Mesenchymal stem cell (in vitro differentiated cells and primary cell): ENCODE results near the gene LASP1.

Experiments used
- DNase-seq: peaks from one replicate; pipeline ENCODE4 v3.0.0-alpha.2; 2013
- H2AFZ ChIP-seq: one replicate; pipeline ENCODE4 v1.6.1; 2013; ENCODE audit warnings: low read depth, mild to moderate bottlenecking, control low read depth, inconsistent platforms, low read length, moderate library complexity
- H2AK5ac ChIP-seq: 2 replicates; pipeline ENCODE4 v1.6.1; 2013; ENCODE audit warnings: low read length, moderate library complexity, mild to moderate bottlenecking, inconsistent platforms; ENCODE audit not compliant: severe bottlenecking
- H2BK120ac ChIP-seq: one replicate; pipeline ENCODE4 v1.6.1; 2013; ENCODE audit warnings: low read depth, mild to moderate bottlenecking, inconsistent platforms, low read length, moderate library complexity
- H2BK12ac ChIP-seq, 2 experiments: one replicate each; pipeline ENCODE4 v1.6.1; 2013; ENCODE audit warnings: inconsistent platforms in 2 of 2, low read length in 2 of 2, mild to moderate bottlenecking in 2 of 2, moderate library complexity in 2 of 2, control low read depth in 1 of 2
- H2BK15ac ChIP-seq: one replicate; pipeline ENCODE4 v1.6.1; 2013; ENCODE audit warnings: mild to moderate bottlenecking, low read depth, inconsistent platforms; ENCODE audit not compliant: poor library complexity, severe bottlenecking
- H2BK5ac ChIP-seq: 2 replicates; pipeline ENCODE4 v1.6.1; 2013; ENCODE audit warnings: low read depth, mild to moderate bottlenecking, low read length, control low read depth, inconsistent platforms; ENCODE audit not compliant: poor library complexity, severe bottlenecking
- H3K14ac ChIP-seq, 2 experiments: one replicate each; pipeline ENCODE4 v1.6.1; 2013; ENCODE audit warnings: inconsistent platforms in 2 of 2, low read length in 2 of 2, control low read depth in 1 of 2, mild to moderate bottlenecking in 1 of 2, moderate library complexity in 1 of 2
- H3K18ac ChIP-seq, 2 experiments: one replicate each; pipeline ENCODE4 v1.6.1; 2013; ENCODE audit warnings: inconsistent platforms in 2 of 2, low read length in 2 of 2, control low read depth in 1 of 2, low read depth in 1 of 2, mild to moderate bottlenecking in 1 of 2
- H3K23ac ChIP-seq, 2 experiments: one replicate each; pipeline ENCODE4 v1.6.1; 2013; ENCODE audit warnings: inconsistent platforms in 2 of 2, low read length in 2 of 2, mild to moderate bottlenecking in 2 of 2, moderate library complexity in 2 of 2, control low read depth in 1 of 2
- H3K27ac ChIP-seq: 2 replicates; pipeline ENCODE4 v1.5.1; 2013; ENCODE audit warnings: mild to moderate bottlenecking, moderate library complexity, low read length, control low read depth, inconsistent platforms; ENCODE audit not compliant: poor library complexity, severe bottlenecking
- H3K27me3 ChIP-seq, 2 experiments: 2 replicates each; pipeline versions ENCODE4 v1.6.1 to v1.7.0; 2013; ENCODE audit warnings: low read length in 2 of 2, mild to moderate bottlenecking in 2 of 2, moderate library complexity in 2 of 2, control low read depth in 1 of 2, inconsistent platforms in 1 of 2; ENCODE audit not compliant: control insufficient read depth in 1 of 2, insufficient read depth in 1 of 2
- H3K36me3 ChIP-seq, 2 experiments: 2 replicates each; pipeline versions ENCODE4 v1.6.1 to v1.7.0; 2013; ENCODE audit warnings: low read length in 2 of 2, control low read depth in 1 of 2, inconsistent platforms in 1 of 2, low read depth in 1 of 2, mild to moderate bottlenecking in 1 of 2; ENCODE audit not compliant: insufficient read depth in 2 of 2, control insufficient read depth in 1 of 2
- H3K4ac ChIP-seq, 2 experiments: one replicate each; pipeline ENCODE4 v1.6.1; 2013; ENCODE audit warnings: inconsistent platforms in 2 of 2, low read length in 2 of 2, mild to moderate bottlenecking in 2 of 2, moderate library complexity in 2 of 2, control low read depth in 1 of 2, low read depth in 1 of 2
- H3K4me1 ChIP-seq: 2 replicates; pipeline ENCODE4 v1.6.1; 2013; ENCODE audit warnings: low read depth, low read length, control low read depth; ENCODE audit not compliant: control insufficient read depth, insufficient read depth
- H3K4me2 ChIP-seq: 2 replicates; pipeline ENCODE4 v1.6.1; 2013; ENCODE audit warnings: low read length, mild to moderate bottlenecking, inconsistent platforms; ENCODE audit not compliant: poor library complexity, severe bottlenecking
- H3K4me3 ChIP-seq, 2 experiments: 2 replicates each; pipeline versions ENCODE4 v1.5.1 to v1.7.0; 2013; ENCODE audit warnings: low read length in 2 of 2, mild to moderate bottlenecking in 2 of 2, control low read depth in 1 of 2, low read depth in 1 of 2; ENCODE audit not compliant: insufficient read depth in 1 of 2
- H3K79me1 ChIP-seq: replicated peaks from 2 replicates; pipeline ENCODE4 v1.6.1; 2013; ENCODE audit warnings: mild to moderate bottlenecking, control low read depth, low read length, inconsistent platforms; ENCODE audit not compliant: poor library complexity, severe bottlenecking
- H3K9ac ChIP-seq: 2 replicates; pipeline ENCODE4 v1.7.0; 2013; ENCODE audit warnings: mild to moderate bottlenecking, low read length, moderate library complexity
- H3K9me3 ChIP-seq: 2 replicates; pipeline ENCODE4 v1.7.0; 2013; ENCODE audit warnings: mild to moderate bottlenecking, low read length; ENCODE audit not compliant: control insufficient read depth
- H4K8ac ChIP-seq: one replicate; pipeline ENCODE4 v1.6.1; 2013; ENCODE audit warnings: inconsistent platforms, mild to moderate bottlenecking, low read length, moderate library complexity
- H4K91ac ChIP-seq: one replicate; pipeline ENCODE4 v1.6.1; 2013; ENCODE audit warnings: mild to moderate bottlenecking, low read length, inconsistent platforms
- WGBS: methylation state at CpG from one replicate; pipeline ENCODE4 v1.1.7; 2013; ENCODE audit warnings: mixed read lengths; 5-methylcytosine and 5-hydroxymethylcytosine counted together

The LASP1 gene

GRCh38 chr17:38920374-38921291 is 50.8 kb downstream of the LASP1 start:
- Histone ChIP-seq H3K36me3 (peaks cover 59 to 66% of the 10 kb centered on the region in 2 experiments), H3K79me1 (peaks cover 35% of the 10 kb centered on the region), H3K23ac (no peak overlapping the region), H3K4ac (no peak overlapping the region), H2BK15ac (no peak overlapping the region), H2AFZ (no peak overlapping the region), H3K9me3 (no peaks in the 10 kb centered on the region), H3K18ac (no peak overlapping the region), H2BK120ac (no peak overlapping the region), H2BK12ac (no peak overlapping the region), H3K4me1 (peaks cover 20% of the 10 kb centered on the region), H2BK5ac (no peak overlapping the region), H3K27ac (no peak overlapping the region), H3K27me3 (no peaks in the 10 kb centered on the region), H3K4me2 (no peak overlapping the region), H4K91ac (no peak overlapping the region), H3K14ac (no peak overlapping the region), H3K4me3 (no peak overlapping the region), H3K9ac (peak overlapping the region; percentile 27), H2AK5ac (no peak overlapping the region), H4K8ac (no peak overlapping the region)
- no peak for DNase-seq
- 68% methylated on average over 9 of the region's 9 CpGs for WGBS

GRCh38 chr17:38921756-38922411 is 52.0 kb downstream of the LASP1 start:
- peaks cover 20% of the 10 kb centered on the region for H3K4me1 ChIP-seq
- no peak overlapping the region for H4K8ac ChIP-seq
- no peak overlapping the region for H3K14ac ChIP-seq
- no peak overlapping the region for H3K4me2 ChIP-seq
- H2BK5ac ChIP-seq = no peak overlapping the region
- no peak for DNase-seq
- WGBS = 89% methylated on average over 11 of the region's 13 CpGs
- H3K9me3 ChIP-seq = no peaks in the 10 kb centered on the region
- H3K27me3 ChIP-seq = no peaks in the 10 kb centered on the region
- no peak overlapping the region for H3K4me3 ChIP-seq
- peak overlapping the region; percentile 46 for H3K27ac ChIP-seq
- no peak overlapping the region for H3K4ac ChIP-seq
- H2BK15ac ChIP-seq = no peak overlapping the region
- no peak overlapping the region for H3K18ac ChIP-seq
- H3K36me3 ChIP-seq = peaks cover 47 to 55% of the 10 kb centered on the region in 2 experiments
- H2BK12ac ChIP-seq = no peak overlapping the region
- no peak overlapping the region for H2BK120ac ChIP-seq
- H3K9ac ChIP-seq = peak overlapping the region; percentile 27
- peak overlapping the region; percentile 27 for H2AK5ac ChIP-seq
- no peak overlapping the region for H4K91ac ChIP-seq
- no peak overlapping the region for H2AFZ ChIP-seq
- peaks cover 29% of the 10 kb centered on the region for H3K79me1 ChIP-seq
- H3K23ac ChIP-seq = no peak overlapping the region

GRCh38 chr17:38922538-38923297 is 52.9 kb downstream of the LASP1 start:
- Histone ChIP-seq H2AFZ (no peak overlapping the region), H3K9ac (peak overlapping the region; percentile 27), H3K18ac (no peak overlapping the region), H3K4me2 (no peak overlapping the region), H4K91ac (no peak overlapping the region), H3K14ac (no peak overlapping the region), H2AK5ac (no peak overlapping the region), H3K27me3 (no peaks in the 10 kb centered on the region), H2BK15ac (no peak overlapping the region), H2BK12ac (no peak overlapping the region), H2BK120ac (no peak overlapping the region), H3K79me1 (peaks cover 28% of the 10 kb centered on the region), H3K27ac (peak overlapping the region; percentile 46), H2BK5ac (no peak overlapping the region), H3K4ac (no peak overlapping the region), H3K4me1 (peaks cover 20% of the 10 kb centered on the region), H3K9me3 (no peaks in the 10 kb centered on the region), H3K23ac (no peak overlapping the region), H3K36me3 (peaks cover 42 to 47% of the 10 kb centered on the region in 2 experiments), H4K8ac (no peak overlapping the region), H3K4me3 (no peak overlapping the region)
- peak; percentile 61 for DNase-seq
- WGBS = 82% methylated on average over 6 of the region's 6 CpGs
